Mesenchymal stem cell (in vitro differentiated cells and primary cell): Measurements from ENCODE around the gene WNT9A.
A peak's percentile ranks its signal among the peaks of the same experiment; 100 is the strongest.

Experiments
- DNase-seq: peaks from one replicate; pipeline ENCODE4 v3.0.0-alpha.2; 2013
- H2AFZ ChIP-seq: one replicate; pipeline ENCODE4 v1.6.1; 2013; ENCODE audit warnings: low read depth, mild to moderate bottlenecking, control low read depth, inconsistent platforms, low read length, moderate library complexity
- H2AK5ac ChIP-seq: 2 replicates; pipeline ENCODE4 v1.6.1; 2013; ENCODE audit warnings: low read length, moderate library complexity, mild to moderate bottlenecking, inconsistent platforms; ENCODE audit not compliant: severe bottlenecking
- H2BK120ac ChIP-seq: one replicate; pipeline ENCODE4 v1.6.1; 2013; ENCODE audit warnings: low read depth, mild to moderate bottlenecking, inconsistent platforms, low read length, moderate library complexity
- H2BK12ac ChIP-seq, 2 experiments: one replicate each; pipeline ENCODE4 v1.6.1; 2013; ENCODE audit warnings: inconsistent platforms in 2 of 2, low read length in 2 of 2, mild to moderate bottlenecking in 2 of 2, moderate library complexity in 2 of 2, control low read depth in 1 of 2
- H2BK15ac ChIP-seq: one replicate; pipeline ENCODE4 v1.6.1; 2013; ENCODE audit warnings: mild to moderate bottlenecking, low read depth, inconsistent platforms; ENCODE audit not compliant: poor library complexity, severe bottlenecking
- H2BK5ac ChIP-seq: 2 replicates; pipeline ENCODE4 v1.6.1; 2013; ENCODE audit warnings: low read depth, mild to moderate bottlenecking, low read length, control low read depth, inconsistent platforms; ENCODE audit not compliant: poor library complexity, severe bottlenecking
- H3K14ac ChIP-seq, 2 experiments: one replicate each; pipeline ENCODE4 v1.6.1; 2013; ENCODE audit warnings: inconsistent platforms in 2 of 2, low read length in 2 of 2, control low read depth in 1 of 2, mild to moderate bottlenecking in 1 of 2, moderate library complexity in 1 of 2
- H3K18ac ChIP-seq, 2 experiments: one replicate each; pipeline ENCODE4 v1.6.1; 2013; ENCODE audit warnings: inconsistent platforms in 2 of 2, low read length in 2 of 2, control low read depth in 1 of 2, low read depth in 1 of 2, mild to moderate bottlenecking in 1 of 2
- H3K23ac ChIP-seq, 2 experiments: one replicate each; pipeline ENCODE4 v1.6.1; 2013; ENCODE audit warnings: inconsistent platforms in 2 of 2, low read length in 2 of 2, mild to moderate bottlenecking in 2 of 2, moderate library complexity in 2 of 2, control low read depth in 1 of 2
- H3K27ac ChIP-seq: 2 replicates; pipeline ENCODE4 v1.5.1; 2013; ENCODE audit warnings: mild to moderate bottlenecking, moderate library complexity, low read length, control low read depth, inconsistent platforms; ENCODE audit not compliant: poor library complexity, severe bottlenecking
- H3K27me3 ChIP-seq, 2 experiments: 2 replicates each; pipeline versions ENCODE4 v1.6.1 to v1.7.0; 2013; ENCODE audit warnings: low read length in 2 of 2, mild to moderate bottlenecking in 2 of 2, moderate library complexity in 2 of 2, control low read depth in 1 of 2, inconsistent platforms in 1 of 2; ENCODE audit not compliant: control insufficient read depth in 1 of 2, insufficient read depth in 1 of 2
- H3K36me3 ChIP-seq, 2 experiments: 2 replicates each; pipeline versions ENCODE4 v1.6.1 to v1.7.0; 2013; ENCODE audit warnings: low read length in 2 of 2, control low read depth in 1 of 2, inconsistent platforms in 1 of 2, low read depth in 1 of 2, mild to moderate bottlenecking in 1 of 2; ENCODE audit not compliant: insufficient read depth in 2 of 2, control insufficient read depth in 1 of 2
- H3K4ac ChIP-seq, 2 experiments: one replicate each; pipeline ENCODE4 v1.6.1; 2013; ENCODE audit warnings: inconsistent platforms in 2 of 2, low read length in 2 of 2, mild to moderate bottlenecking in 2 of 2, moderate library complexity in 2 of 2, control low read depth in 1 of 2, low read depth in 1 of 2
- H3K4me1 ChIP-seq: 2 replicates; pipeline ENCODE4 v1.6.1; 2013; ENCODE audit warnings: low read depth, low read length, control low read depth; ENCODE audit not compliant: control insufficient read depth, insufficient read depth
- H3K4me2 ChIP-seq: 2 replicates; pipeline ENCODE4 v1.6.1; 2013; ENCODE audit warnings: low read length, mild to moderate bottlenecking, inconsistent platforms; ENCODE audit not compliant: poor library complexity, severe bottlenecking
- H3K4me3 ChIP-seq, 2 experiments: 2 replicates each; pipeline versions ENCODE4 v1.5.1 to v1.7.0; 2013; ENCODE audit warnings: low read length in 2 of 2, mild to moderate bottlenecking in 2 of 2, control low read depth in 1 of 2, low read depth in 1 of 2; ENCODE audit not compliant: insufficient read depth in 1 of 2
- H3K79me1 ChIP-seq: replicated peaks from 2 replicates; pipeline ENCODE4 v1.6.1; 2013; ENCODE audit warnings: mild to moderate bottlenecking, control low read depth, low read length, inconsistent platforms; ENCODE audit not compliant: poor library complexity, severe bottlenecking
- H3K9ac ChIP-seq: 2 replicates; pipeline ENCODE4 v1.7.0; 2013; ENCODE audit warnings: mild to moderate bottlenecking, low read length, moderate library complexity
- H3K9me3 ChIP-seq: 2 replicates; pipeline ENCODE4 v1.7.0; 2013; ENCODE audit warnings: mild to moderate bottlenecking, low read length; ENCODE audit not compliant: control insufficient read depth
- H4K8ac ChIP-seq: one replicate; pipeline ENCODE4 v1.6.1; 2013; ENCODE audit warnings: inconsistent platforms, mild to moderate bottlenecking, low read length, moderate library complexity
- H4K91ac ChIP-seq: one replicate; pipeline ENCODE4 v1.6.1; 2013; ENCODE audit warnings: mild to moderate bottlenecking, low read length, inconsistent platforms
- WGBS: methylation state at CpG from one replicate; pipeline ENCODE4 v1.1.7; 2013; ENCODE audit warnings: mixed read lengths; 5-methylcytosine and 5-hydroxymethylcytosine counted together

The WNT9A gene

GRCh38 chr1:227958617-227959324, 11.0 kb upstream of the WNT9A start:
- Histone ChIP-seq H2BK5ac (no peak overlapping the region), H3K9me3 (no peaks in the 10 kb centered on the region), H4K8ac (no peak overlapping the region), H3K27ac (no peak overlapping the region), H3K23ac (no peak overlapping the region), H3K79me1 (no peaks in the 10 kb centered on the region), H3K4ac (no peak overlapping the region), H4K91ac (no peak overlapping the region), H2AK5ac (no peak overlapping the region), H3K4me1 (peaks cover 3% of the 10 kb centered on the region), H2BK120ac (no peak overlapping the region), H3K9ac (no peak overlapping the region), H2BK15ac (no peak overlapping the region), H2AFZ (no peak overlapping the region), H3K14ac (no peak overlapping the region), H2BK12ac (no peak overlapping the region), H3K4me2 (no peak overlapping the region), H3K36me3 (no peaks in the 10 kb centered on the region), H3K4me3 (no peak overlapping the region), H3K18ac (no peak overlapping the region), H3K27me3 (peaks cover 5 to 11% of the 10 kb centered on the region in 2 experiments)
- DNase-seq: no peak
- 61% methylated on average over 2 of the region's 2 CpGs for WGBS

- Histone ChIP-seq H3K4ac (no peak overlapping the region), H3K9me3 (no peaks in the 10 kb centered on the region), H3K4me2 (no peak overlapping the region), H2AFZ (no peak overlapping the region), H2BK12ac (no peak overlapping the region), H3K14ac (no peak overlapping the region), H3K79me1 (no peaks in the 10 kb centered on the region), H2BK5ac (no peak overlapping the region), H3K18ac (no peak overlapping the region), H3K36me3 (no peaks in the 10 kb centered on the region), H2BK15ac (no peak overlapping the region), H4K91ac (no peak overlapping the region), H2BK120ac (no peak overlapping the region), H3K4me3 (no peak overlapping the region), H3K4me1 (peaks cover 10% of the 10 kb centered on the region), H3K27me3 (peaks cover 0 to 15% of the 10 kb centered on the region in 2 experiments), H3K23ac (no peak overlapping the region), H2AK5ac (no peak overlapping the region), H3K9ac (no peak overlapping the region), H3K27ac (no peak overlapping the region), H4K8ac (no peak overlapping the region)
- no peak for DNase-seq
Measured at GRCh38 chr1:227955808-227956207, 8.1 kb upstream of the WNT9A start.

- H2AK5ac ChIP-seq: no peak overlapping the region
- 54% methylated on average over 4 of the region's 4 CpGs for WGBS
- no peak overlapping the region for H2BK15ac ChIP-seq
- H3K4me3 ChIP-seq: no peak overlapping the region
- H4K8ac ChIP-seq: no peak overlapping the region
- no peak overlapping the region for H2BK12ac ChIP-seq
- H3K79me1 ChIP-seq: no peaks in the 10 kb centered on the region
- no peak overlapping the region for H3K18ac ChIP-seq
- H3K23ac ChIP-seq: no peak overlapping the region
- H3K27ac ChIP-seq: no peak overlapping the region
- no peak overlapping the region for H3K4me2 ChIP-seq
- H3K4ac ChIP-seq: no peak overlapping the region
- no peak overlapping the region for H3K14ac ChIP-seq
- peaks cover under 1 to 15% of the 10 kb centered on the region in 2 experiments for H3K27me3 ChIP-seq
- no peak overlapping the region for H2BK5ac ChIP-seq
- H4K91ac ChIP-seq: no peak overlapping the region
- peaks cover 15% of the 10 kb centered on the region for H3K4me1 ChIP-seq
- DNase-seq: no peak
- no peak overlapping the region for H2BK120ac ChIP-seq
- no peaks in the 10 kb centered on the region for H3K9me3 ChIP-seq
- H2AFZ ChIP-seq: no peak overlapping the region
- H3K9ac ChIP-seq: peak overlapping the region; percentile 32
- H3K36me3 ChIP-seq: no peaks in the 10 kb centered on the region
Measured at GRCh38 chr1:227954163-227954850, 6.6 kb upstream of the WNT9A start.

DNA sequence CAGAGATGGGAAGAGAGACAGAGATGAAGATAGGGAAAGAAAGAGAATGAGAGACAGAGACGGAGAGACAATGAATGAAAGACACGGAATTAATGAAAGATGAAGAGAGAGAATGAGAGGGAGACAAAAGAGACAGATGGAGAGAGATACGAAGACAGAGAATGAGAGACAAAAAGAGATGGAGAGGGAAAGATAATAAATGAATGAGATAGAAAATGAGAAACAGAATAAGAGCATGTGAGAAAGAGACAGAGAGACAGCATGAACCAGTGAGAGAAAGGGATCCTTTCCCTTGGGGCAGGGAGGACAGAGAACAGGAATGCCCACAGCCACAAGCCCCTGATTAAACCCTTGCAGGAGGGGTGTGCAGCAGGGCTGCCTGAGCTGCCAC, 5.3 kb upstream of the WNT9A start:
- no peaks in the 10 kb centered on the region for H3K79me1 ChIP-seq
- H3K36me3 ChIP-seq: no peaks in the 10 kb centered on the region
- H3K4me1 ChIP-seq: peaks cover 24% of the 10 kb centered on the region
- H3K27me3 ChIP-seq: peaks cover 10 to 15% of the 10 kb centered on the region in 2 experiments
- no peak overlapping the region for H4K8ac ChIP-seq
- no peaks in the 10 kb centered on the region for H3K9me3 ChIP-seq
- peak overlapping the region; percentile 32 for H3K9ac ChIP-seq
- no peak overlapping the region for H2AFZ ChIP-seq
- no peak overlapping the region for H2AK5ac ChIP-seq
- no peak overlapping the region for H2BK15ac ChIP-seq
- H2BK5ac ChIP-seq: no peak overlapping the region
- no peak for DNase-seq
- no peak overlapping the region for H3K23ac ChIP-seq
- no peak overlapping the region for H3K4me3 ChIP-seq
- no peak overlapping the region for H3K4me2 ChIP-seq
- H3K18ac ChIP-seq: no peak overlapping the region
- WGBS: 94% methylated on average over 3 of the region's 3 CpGs
- no peak overlapping the region for H4K91ac ChIP-seq
- H2BK120ac ChIP-seq: no peak overlapping the region
- no peak overlapping the region for H3K4ac ChIP-seq
- no peak overlapping the region for H2BK12ac ChIP-seq
- no peak overlapping the region for H3K14ac ChIP-seq
- H3K27ac ChIP-seq: no peak overlapping the region
